SK-N-SH treated with all-trans-retinoic acid at 6 μM for 48 hours (cell line): ENCODE results near the gene WNK1.
A peak's percentile ranks its signal among the peaks of the same experiment; 100 is the strongest.
"Not testable (repeated sequence)": the region's sequence is repeated elsewhere in the genome, so short reads cannot be mapped to it uniquely, and the experiment has no call there.

Experiments
- ATAC-seq: fragments of 200-7000 bp; cut with Tn5 transposase; 3 replicates; pipeline ENCODE4 v1.9.1; 2020; ENCODE audit warnings: mild to moderate bottlenecking, moderate library complexity
- CREB5 ChIP-seq: fragments of 250-450 bp; sonication (Bioruptor Pico); IDR thresholded peaks from 2 replicates; pipeline ENCODE4 v1.5.1; 2020; ENCODE audit warnings: low read depth, mild to moderate bottlenecking, moderate library complexity
- CSDC2 ChIP-seq: fragments of 250-450 bp; sonication (Bioruptor Pico); IDR thresholded peaks from 2 replicates; pipeline ENCODE4 v1.5.0; 2020; ENCODE audit warnings: mild to moderate bottlenecking, moderate library complexity
- ESRRG ChIP-seq: fragments of 250-450 bp; sonication (Bioruptor Pico); IDR thresholded peaks from 2 replicates; pipeline ENCODE4 v1.6.1; 2021; ENCODE audit warnings: mild to moderate bottlenecking
- GLIS3 ChIP-seq: fragments of 250-450 bp; sonication (Bioruptor Pico); IDR thresholded peaks from 2 replicates; pipeline ENCODE4 v1.5.0; 2020; ENCODE audit warnings: mild to moderate bottlenecking, moderate library complexity
- PPARA ChIP-seq: fragments of 250-450 bp; sonication (Bioruptor Pico); IDR thresholded peaks from 2 replicates; pipeline ENCODE4 v1.5.0; 2020; ENCODE audit warnings: mild to moderate bottlenecking, borderline replicate concordance
- RARB ChIP-seq: fragments of 250-450 bp; sonication (Bioruptor Pico); IDR thresholded peaks from 2 replicates; pipeline ENCODE4 v1.8.0; 2021; ENCODE audit warnings: mild to moderate bottlenecking, moderate library complexity
- SNAI2 ChIP-seq: fragments of 250-450 bp; sonication (Bioruptor Pico); IDR thresholded peaks from 2 replicates; pipeline ENCODE4 v1.5.0; 2020; ENCODE audit warnings: mild to moderate bottlenecking, moderate library complexity
- TCF4 ChIP-seq: fragments of 250-450 bp; sonication (Bioruptor Pico); IDR thresholded peaks from 2 replicates; pipeline ENCODE4 v1.8.0; 2021; ENCODE audit warnings: mild to moderate bottlenecking, moderate library complexity, borderline replicate concordance
- TOX ChIP-seq: fragments of 250-450 bp; sonication (Bioruptor Pico); IDR thresholded peaks from 2 replicates; pipeline ENCODE4 v1.8.0; 2021; ENCODE audit warnings: mild to moderate bottlenecking, moderate library complexity, borderline replicate concordance
- TSHZ2 ChIP-seq: fragments of 250-450 bp; sonication (Bioruptor Pico); IDR thresholded peaks from 2 replicates; pipeline ENCODE4 v1.5.0; 2020; ENCODE audit warnings: mild to moderate bottlenecking, moderate library complexity
- ZC3H10 ChIP-seq: fragments of 250-450 bp; sonication (Bioruptor Pico); IDR thresholded peaks from 2 replicates; pipeline ENCODE4 v1.5.1; 2021; ENCODE audit warnings: mild to moderate bottlenecking, moderate library complexity
- ZFP3 ChIP-seq: fragments of 250-450 bp; sonication (Bioruptor Pico); IDR thresholded peaks from 2 replicates; pipeline ENCODE4 v1.5.0; 2020; ENCODE audit warnings: mild to moderate bottlenecking, moderate library complexity
- ZFP30 ChIP-seq: fragments of 450-650 bp; formaldehyde crosslinking; IDR thresholded peaks from 2 replicates; pipeline ENCODE4 v1.5.0; 2022; ENCODE audit warnings: mild to moderate bottlenecking, moderate library complexity
- ZNF565 ChIP-seq: fragments of 450-650 bp; formaldehyde crosslinking; conservative IDR thresholded peaks from 2 replicates; pipeline ENCODE4 v1.5.0; 2020; ENCODE audit warnings: low read depth, mild to moderate bottlenecking, moderate library complexity
- ZNF70 ChIP-seq: fragments of 450-650 bp; formaldehyde crosslinking; IDR thresholded peaks from 2 replicates; pipeline ENCODE4 v1.5.0; 2020; ENCODE audit warnings: mild to moderate bottlenecking, moderate library complexity
- ZNF8 ChIP-seq: fragments of 450-650 bp; formaldehyde crosslinking; IDR thresholded peaks from 2 replicates; pipeline ENCODE4 v1.5.0; 2020; ENCODE audit warnings: mild to moderate bottlenecking, moderate library complexity
- TF ChIP-seq, protein P1 (sequence below): fragments of 250-450 bp; sonication (Bioruptor Pico); IDR thresholded peaks from 2 replicates; pipeline ENCODE4 v1.8.0; 2021; ENCODE audit warnings: low read depth, mild to moderate bottlenecking, moderate library complexity, borderline replicate concordance
- TF ChIP-seq, protein P2 (sequence below): fragments of 250-450 bp; sonication (Bioruptor Pico); IDR thresholded peaks from 2 replicates; pipeline ENCODE4 v1.8.0; 2020; ENCODE audit warnings: mild to moderate bottlenecking, moderate library complexity, borderline replicate concordance

The WNK1 gene

GRCh38 chr12:751999-752694 lies at the start of gene WNK1:
Gene WNK1 (plus strand): TSS chr12:752579. CDS start chr12:753566, 987 bp downstream.
- peak; percentile 74 for ATAC-seq
- no peak for TF ChIP-seq ZNF8 (CRISPR knock-in tag)
- no peak for TF ChIP-seq RARB (CRISPR knock-in tag)
- TF ChIP-seq SNAI2 = no peak
- no peak for TF ChIP-seq ZNF70 (CRISPR knock-in tag)
- no peak for TF ChIP-seq ZFP30

DNA sequence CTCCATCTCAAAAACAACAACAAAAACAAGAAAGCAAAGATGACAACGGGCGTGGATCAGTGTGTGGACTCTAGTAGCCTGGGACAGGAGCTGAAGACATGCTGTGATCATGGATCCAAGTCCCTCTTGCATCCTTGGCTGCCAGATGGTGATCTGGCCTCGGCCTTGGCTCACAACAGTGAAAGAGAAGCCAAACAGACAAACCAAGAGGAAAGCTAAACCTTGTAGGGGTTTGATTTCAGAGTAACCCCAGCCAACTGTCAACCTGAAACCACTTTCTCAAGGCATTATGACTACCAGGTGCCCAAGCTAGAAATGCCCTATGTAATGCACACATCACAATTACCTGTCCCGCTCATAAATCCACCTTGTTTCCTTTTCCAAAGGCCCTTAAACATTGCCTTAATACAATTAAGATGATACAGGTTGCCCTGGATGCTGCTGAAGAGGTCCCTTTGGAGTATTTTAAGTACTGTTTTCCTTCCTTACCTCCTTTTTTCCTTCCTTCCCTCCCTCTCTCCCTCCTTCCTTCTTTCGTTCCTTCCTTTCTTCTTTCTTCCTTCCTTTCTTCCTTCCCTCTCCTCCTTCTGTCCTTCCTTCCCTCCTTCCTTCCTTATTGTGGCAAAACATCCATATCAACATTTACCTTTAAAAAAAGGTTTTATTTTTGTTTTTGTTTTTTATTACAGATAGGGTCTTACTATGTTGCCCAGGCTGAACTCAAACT lies 47.7 kb upstream of the WNK1 start:
- TF ChIP-seq PPARA (CRISPR knock-in tag) = no peak
- TF ChIP-seq, protein P1, sequence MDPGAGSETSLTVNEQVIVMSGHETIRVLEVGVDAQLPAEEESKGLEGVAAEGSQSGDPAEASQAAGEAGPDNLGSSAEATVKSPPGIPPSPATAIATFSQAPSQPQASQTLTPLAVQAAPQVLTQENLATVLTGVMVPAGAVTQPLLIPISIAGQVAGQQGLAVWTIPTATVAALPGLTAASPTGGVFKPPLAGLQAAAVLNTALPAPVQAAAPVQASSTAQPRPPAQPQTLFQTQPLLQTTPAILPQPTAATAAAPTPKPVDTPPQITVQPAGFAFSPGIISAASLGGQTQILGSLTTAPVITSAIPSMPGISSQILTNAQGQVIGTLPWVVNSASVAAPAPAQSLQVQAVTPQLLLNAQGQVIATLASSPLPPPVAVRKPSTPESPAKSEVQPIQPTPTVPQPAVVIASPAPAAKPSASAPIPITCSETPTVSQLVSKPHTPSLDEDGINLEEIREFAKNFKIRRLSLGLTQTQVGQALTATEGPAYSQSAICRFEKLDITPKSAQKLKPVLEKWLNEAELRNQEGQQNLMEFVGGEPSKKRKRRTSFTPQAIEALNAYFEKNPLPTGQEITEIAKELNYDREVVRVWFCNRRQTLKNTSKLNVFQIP (CRISPR knock-in tag) = no peak
- no peak for TF ChIP-seq CREB5
- no peak for TF ChIP-seq SNAI2
- TF ChIP-seq ZFP30 = no peak
- TF ChIP-seq, protein P2, sequence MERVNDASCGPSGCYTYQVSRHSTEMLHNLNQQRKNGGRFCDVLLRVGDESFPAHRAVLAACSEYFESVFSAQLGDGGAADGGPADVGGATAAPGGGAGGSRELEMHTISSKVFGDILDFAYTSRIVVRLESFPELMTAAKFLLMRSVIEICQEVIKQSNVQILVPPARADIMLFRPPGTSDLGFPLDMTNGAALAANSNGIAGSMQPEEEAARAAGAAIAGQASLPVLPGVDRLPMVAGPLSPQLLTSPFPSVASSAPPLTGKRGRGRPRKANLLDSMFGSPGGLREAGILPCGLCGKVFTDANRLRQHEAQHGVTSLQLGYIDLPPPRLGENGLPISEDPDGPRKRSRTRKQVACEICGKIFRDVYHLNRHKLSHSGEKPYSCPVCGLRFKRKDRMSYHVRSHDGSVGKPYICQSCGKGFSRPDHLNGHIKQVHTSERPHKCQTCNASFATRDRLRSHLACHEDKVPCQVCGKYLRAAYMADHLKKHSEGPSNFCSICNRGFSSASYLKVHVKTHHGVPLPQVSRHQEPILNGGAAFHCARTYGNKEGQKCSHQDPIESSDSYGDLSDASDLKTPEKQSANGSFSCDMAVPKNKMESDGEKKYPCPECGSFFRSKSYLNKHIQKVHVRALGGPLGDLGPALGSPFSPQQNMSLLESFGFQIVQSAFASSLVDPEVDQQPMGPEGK (CRISPR knock-in tag) = no peak
- no peak for TF ChIP-seq ZNF565 (CRISPR knock-in tag)
- no peak for TF ChIP-seq CSDC2
- TF ChIP-seq TCF4 (CRISPR knock-in tag) = no peak
- no peak for TF ChIP-seq ZC3H10
- no peak for TF ChIP-seq ESRRG (CRISPR knock-in tag)
- TF ChIP-seq GLIS3 (CRISPR knock-in tag) = no peak
- no peak for TF ChIP-seq ZNF8 (CRISPR knock-in tag)
- TF ChIP-seq TSHZ2 (CRISPR knock-in tag) = no peak
- TF ChIP-seq ZFP3 (CRISPR knock-in tag) = no peak
- no peak for TF ChIP-seq TOX (CRISPR knock-in tag)
- ATAC-seq = no peak

- not testable (repeated sequence) for ATAC-seq
Observed at GRCh38 chr12:708084-708483, 44.3 kb upstream of the WNK1 start.

DNA sequence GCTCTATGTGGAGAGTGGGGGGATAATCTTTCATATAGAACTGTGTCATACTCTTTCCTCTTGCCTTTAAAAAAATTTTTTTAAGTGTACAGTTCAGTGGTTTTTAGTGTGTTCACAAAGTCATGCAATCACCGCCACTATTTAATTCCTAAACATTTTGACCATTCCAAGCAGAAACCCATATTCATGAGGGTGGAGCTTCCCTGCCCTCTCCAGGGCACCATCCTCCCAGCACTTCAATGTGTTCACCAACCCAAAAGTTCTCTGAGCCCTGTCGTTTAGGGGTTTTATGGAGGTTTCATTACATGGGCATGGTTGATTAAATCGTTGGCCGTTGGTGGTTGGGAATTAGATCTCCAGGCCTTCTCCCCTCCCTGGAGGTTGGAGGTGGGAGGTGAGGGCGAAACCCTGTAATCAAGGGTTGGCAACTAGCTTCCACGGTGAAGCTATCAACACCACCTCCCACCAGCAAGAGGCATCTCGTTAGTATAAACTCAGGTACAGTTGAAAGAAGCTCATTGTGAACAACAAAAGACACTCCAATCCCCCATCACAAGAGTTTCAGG lies 42.8 kb upstream of the WNK1 start:
- no peak for TF ChIP-seq PPARA (CRISPR knock-in tag)
- TF ChIP-seq, protein P1 (CRISPR knock-in tag) = no peak
- ATAC-seq = no peak
